ENCODE measurements around the gene STON2.

Gene STON2

DNA sequence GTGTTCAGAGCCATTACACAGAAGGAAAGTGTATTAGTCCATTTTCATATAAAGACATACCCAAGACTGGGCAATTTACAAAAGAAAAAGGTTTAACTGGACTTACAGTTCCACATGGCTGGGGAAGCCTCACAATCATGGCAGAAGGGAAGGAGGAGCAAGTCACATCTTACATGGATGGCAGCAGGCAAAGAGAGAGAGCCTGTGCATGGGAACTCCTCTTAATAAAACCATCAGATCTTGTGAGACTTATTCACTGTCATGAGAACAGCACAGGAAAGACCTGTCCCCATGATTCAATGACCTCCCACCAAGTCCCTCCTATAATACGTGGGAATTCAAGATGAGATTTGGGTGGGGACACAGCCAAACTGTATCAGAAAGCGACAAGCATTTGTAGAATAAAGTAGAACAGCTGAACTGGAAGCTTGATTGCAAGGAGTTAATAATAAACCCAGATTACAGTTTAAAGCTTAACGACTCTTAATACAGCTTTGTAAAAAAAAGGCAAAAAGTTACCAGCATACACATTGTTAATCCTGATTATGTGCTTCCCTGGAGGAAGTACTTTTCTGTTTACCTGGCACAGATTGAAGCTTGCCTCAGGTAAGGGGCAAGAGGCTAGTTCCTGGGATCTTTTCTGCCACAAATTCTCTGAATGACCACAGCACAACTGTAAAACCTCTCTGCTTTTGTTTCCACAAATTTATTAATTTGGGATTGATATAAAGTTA is 18.1 kb upstream of the STON2 start:
- DNase-seq, result no peak

DNA sequence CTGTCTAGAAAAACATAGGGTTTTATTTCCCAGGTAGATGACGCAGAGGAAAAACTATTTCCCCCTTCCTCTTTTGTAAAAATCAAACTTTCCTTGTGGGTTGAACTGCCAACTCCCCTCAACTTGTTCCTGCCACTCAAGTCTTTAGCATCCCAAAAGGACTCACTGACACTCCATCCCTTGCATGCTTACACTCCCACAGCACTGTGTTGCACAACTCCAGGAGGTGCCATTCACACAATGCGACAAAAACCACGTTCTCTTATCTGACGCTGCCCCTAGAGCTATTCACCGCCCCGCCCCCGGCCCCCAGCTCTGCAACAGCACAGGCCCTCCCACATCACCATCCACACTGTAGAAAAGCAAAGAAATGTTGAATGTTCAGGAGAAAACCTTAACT is 16.9 kb upstream of the STON2 start:
- DNase-seq, result no peak

DNA sequence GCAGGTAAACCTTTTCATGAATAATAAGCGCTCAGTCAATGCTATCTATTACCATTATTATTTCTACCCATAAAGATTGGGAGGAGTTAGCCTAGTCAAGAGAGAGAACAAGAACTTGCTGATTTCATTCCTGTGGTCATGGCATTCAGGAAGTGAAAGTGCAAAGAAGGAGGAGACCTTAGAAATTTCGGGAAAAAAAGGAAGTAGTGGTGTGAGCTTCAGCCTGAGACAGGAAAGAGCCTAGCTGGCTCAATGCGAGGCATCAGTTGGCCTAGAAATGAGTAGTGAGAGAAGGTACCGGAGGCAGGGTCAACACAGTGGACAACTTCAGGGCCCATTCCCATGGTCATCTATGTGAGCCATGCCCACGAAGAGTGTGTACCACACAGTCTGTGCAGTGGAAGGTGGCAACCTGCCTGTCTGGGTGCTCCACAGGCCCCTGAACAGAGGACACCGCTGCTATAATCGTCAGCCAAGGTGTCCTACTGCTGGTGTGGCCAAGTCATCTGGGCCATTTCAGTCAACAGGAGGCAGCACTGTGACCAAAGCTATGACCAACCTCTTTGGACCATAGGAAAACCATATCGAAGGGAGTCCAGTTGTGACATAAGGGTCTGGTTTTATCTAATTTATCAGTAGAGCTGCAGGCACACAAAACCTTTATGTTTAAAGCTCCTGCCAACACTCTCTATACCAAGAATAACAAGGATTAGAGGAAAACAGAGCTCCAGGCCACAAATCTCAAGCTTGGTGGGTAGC is 16.2 kb upstream of the STON2 start:
- no peak for DNase-seq

DNA sequence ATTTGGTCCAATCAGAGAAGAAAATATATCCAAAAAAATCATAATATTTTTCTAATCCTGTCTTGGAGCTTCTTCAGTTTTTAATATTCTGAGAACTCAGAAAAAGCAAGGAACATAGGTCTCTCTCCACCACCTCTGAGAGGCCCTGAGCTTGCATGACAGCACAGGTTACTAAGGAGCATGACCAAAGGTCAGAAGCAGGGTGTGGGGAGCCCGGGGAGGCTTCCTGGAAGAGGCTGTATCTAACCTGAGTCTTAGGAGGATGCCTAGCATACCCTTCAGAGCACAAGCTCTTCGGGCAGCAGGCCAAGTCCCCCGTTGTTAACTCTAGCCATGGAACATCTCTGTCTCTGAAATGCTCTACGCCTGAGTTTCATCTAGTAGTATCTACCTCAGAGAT is 15.7 kb upstream of the STON2 start:
- DNase-seq, result no peak

DNA sequence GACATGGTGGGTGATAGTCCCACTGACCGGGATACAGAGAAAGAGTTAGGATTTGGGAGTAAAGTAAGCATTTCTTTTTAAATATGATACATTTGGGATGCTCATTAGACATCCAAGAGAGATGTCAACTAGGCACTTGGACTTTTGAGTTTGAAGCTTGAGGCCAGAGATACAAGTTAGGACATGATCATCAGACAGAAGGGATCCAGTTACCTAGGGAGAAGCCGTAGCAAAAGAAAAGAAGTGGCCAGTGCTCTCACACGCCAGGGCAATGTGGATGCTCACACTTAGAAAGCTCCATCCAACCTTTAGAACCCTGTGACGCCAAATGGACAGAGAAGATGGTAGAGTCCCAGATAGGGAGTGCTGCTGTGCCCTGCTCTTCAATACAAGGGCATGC is 14.0 kb upstream of the STON2 start:
- no peak for DNase-seq

DNA sequence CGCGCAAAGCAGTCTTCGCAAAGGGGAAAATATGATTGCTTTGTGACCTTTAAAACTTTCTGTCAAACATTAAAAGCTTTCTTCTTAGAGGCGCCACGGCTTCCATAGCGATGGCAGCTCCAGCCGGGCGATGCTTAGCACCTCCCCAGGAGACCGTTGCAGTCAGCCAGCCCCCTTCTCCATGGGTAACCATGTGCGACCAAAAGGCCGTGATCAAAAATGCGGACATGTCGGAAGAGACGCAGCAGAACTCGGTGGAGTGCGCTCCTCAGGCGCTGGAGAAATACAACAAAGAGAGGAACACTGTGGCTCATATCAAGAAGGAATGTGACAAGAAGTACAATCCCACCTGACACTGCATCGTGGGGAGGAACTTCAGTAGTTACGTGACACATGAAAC is 12.7 kb upstream of the STON2 start:
- no peak for DNase-seq

DNA sequence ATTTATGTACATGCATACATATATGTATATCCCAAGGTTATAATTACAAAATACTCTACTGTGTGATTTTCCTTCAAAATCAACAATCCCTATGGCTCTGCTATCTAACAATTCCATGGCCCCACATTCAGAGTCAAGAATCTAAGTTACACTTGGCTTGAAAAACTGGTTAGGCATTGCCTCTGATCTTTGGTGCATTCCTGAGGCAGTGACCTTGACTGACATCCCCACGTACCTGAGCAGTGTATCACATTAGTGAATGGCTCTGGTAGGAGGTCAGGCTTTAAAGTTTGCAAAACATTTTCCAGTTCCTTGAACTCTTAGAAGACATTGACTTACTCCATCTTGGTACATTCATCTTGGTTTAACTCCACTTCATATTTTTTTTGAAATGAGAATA is 8.5 kb upstream of the STON2 start:
- DNase-seq, result no peak

DNA sequence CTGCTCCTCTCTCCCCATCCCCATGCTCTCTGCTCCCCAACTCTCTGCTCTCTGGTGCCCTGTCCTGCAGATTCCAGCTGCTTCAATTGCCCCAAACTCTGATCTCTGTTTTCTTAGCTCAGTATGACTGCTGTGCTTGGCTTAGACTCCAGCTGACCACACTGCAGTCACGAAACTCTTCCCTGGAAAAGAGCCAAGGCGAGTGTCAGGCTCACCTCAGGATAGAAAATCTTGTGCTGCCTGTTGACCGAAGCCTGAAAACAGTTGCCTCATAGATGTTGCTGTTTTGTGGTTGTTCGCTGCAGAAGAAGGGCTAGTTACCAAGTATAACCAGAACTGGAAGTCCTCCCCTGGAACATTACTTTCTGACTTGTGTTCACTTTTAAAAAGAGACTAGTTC is 6.7 kb upstream of the STON2 start:
- no peak for DNase-seq

DNA sequence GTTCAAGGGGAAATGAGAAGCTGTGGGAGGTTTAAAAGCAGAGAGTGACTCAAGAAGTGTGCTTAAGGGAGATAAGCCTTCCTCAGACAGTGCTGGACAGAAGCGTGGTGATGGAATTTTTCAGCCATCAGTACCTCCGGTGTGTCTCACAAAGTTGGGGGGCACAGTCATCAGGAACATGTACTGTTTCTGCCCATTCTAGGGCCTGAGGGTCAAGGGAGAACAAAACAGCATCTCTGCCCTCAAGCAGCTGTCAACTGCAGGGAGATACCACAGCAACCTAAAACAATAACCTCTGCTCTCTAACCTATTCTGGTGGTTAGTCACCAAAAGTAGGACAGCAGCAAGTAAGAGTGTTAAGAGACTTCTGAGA is 2.0 kb upstream of the STON2 start:
- no peak for DNase-seq

DNA sequence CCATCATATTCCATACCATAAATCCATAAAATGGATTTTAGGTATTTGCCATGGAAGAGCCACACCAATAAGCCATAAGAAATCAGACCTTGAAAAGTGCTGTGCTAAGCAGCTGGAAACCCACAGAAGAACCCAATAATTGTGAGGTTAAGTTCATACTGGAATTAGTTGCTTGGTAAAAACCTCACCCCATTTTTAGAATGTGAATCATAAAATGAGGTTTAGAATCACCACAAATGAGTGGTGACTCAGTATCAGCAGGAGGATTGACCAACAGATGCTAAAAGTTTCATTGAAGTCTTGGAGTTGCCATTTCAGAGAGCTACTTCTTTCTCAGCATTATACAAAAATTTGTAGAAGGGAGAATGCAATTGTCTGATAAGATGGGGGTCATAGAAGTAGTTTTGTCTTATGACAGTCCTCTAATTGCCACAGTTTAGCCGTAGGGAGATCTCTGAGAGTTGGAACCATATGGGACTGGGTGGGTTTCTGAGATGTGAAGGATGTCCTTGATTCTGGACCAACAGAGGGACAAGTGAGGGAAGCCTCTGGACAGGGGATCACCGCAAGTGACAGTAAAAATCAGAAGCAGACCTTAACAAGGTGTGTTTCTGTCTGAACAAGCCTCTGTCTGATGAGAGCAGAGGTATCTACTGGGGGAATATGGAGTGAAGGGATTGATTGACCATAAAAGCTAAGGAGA is 1.4 kb upstream of the STON2 start:
- DNase-seq, result no peak

DNA sequence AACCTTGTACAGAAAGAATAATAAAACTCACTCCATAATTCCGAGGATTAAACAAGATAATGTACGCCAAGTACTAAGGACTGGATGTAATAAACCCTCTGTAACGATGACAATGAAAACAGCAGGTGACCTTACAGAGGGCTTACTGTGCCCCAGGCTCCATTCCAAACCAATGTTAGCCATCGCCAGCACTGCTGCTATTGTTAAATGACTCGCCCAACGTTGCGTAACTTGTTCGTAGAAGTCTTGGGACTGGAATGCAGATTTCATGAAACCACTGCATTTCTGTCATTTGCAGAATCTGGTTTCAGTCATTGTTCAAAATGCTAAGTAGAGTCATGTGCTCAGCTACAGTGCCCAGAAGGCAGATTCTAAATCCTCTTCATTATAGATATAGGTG is 728 bp upstream of the STON2 start:
- no peak for DNase-seq

DNA sequence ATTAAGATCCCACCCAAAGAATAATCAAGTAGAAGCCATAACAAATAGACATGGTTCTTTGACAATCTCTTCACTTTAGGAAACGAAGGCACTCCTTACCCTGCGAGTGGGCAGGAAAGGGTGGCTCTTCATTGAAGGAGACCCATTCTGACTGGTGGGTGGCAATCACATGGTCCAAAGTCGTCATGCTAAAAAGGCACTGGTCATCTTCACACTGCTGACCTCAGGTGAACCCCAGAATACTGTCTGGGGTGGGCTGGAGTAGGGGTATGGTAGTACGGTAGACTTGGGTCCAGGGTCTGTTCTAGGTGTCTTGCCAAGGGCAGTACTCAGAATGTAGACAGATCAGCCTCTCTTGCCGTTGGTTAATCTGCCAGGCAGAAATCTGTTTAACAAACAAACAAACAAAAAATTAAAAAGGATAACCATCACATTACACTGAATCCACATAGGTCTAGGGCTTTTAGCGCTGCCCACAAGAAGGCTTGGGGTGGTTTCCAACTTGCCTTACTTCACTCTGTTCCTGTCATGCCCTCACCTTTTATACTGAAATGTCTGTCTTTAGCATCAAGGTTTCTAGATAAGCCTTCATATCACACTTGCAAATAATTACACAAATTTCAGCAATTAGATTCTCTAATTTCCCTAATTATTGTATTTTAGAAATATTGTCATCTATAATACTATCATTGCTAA is 1.8 kb downstream of the STON2 start:
- no peak for DNase-seq

DNA sequence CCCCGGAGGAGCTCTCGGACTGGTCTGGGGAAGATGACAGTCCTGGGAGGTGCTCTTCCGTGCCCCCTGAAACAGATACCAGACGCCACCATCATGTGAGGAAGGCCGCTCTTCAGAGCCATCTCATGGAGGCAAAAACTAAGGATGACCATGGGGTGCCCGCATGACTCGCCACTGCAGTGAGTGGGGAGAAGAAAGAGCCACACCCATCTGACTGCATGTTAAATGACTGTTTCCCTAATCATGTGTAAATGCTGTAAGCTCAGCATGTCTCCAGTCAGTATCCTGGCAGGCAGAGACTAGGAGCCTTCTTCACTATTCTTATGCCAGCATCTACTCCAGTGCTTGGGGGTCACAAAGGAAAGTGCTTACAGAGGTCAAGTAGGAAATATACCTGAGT is 4.0 kb downstream of the STON2 start:
- no peak for DNase-seq

DNA sequence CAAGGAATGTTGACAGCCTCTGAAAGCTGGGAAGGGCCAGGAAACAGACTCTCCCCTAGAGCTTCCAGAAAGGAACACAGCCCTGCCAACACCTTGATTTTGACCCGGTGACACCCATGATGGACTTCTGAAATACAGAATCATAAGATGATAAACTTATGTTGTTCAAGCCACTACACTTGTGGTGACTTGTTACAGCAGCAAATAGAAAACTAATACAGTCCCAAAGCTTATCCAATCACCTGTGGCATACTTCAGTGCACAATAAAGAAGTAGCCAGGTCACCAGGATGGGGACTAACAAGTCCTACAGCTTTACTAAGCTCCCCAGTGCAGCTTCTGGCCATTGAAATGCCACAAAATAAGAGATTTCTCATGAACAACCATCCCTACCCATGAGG is 5.4 kb downstream of the STON2 start:
- DNase-seq, result no peak

DNA sequence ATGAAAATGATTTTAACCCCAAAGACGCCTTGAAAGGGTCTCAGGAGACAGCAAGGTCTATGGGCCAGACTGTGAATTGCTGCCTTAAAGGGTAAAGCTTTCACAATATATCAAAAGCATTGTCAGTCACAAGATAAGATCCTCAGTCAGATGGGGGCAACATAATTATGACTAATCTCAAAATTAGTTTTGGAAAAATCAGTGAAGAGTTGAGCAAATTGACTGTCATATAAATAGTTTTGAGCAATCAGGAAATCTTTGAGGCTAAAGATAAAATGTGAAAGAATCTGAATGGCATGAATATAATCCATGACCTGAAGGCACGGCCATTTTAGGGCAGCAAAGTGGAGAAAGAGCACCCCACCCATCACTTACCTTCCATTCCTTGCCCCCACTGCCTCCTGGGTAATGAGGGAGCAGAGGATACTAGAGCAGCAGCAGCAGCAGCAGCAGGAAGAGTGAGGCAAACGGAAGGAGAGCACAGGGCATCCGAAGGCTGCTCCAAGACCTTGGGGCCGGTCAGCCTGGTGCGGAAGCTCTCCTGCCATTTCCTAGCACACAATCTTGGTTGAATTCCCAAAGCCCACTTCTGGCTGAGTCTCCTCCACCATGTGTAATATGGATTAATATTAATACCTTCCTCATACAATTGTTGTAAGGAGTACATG is 7.0 kb downstream of the STON2 start:
- DNase-seq, result no peak

DNA sequence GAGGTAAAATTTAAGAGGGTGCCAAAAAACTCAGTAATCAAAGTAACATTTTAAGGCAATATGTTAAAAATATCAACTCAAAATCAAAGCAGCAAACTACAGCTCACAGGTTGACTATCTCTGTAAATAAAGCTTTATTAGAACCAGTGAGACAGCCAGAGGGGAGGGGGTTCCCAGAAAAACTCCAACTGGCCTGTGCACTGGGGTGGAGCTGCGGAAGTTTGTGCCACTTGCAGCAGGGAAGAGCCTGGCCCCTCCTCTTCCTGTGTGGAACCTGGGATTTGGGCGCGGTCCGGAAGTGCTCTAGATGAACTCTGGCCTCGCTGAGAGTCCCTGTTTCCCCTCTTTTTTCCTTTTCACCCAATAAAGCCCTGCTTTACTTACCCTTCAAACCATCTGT is 8.1 kb downstream of the STON2 start:
- DNase-seq, result no peak

DNA sequence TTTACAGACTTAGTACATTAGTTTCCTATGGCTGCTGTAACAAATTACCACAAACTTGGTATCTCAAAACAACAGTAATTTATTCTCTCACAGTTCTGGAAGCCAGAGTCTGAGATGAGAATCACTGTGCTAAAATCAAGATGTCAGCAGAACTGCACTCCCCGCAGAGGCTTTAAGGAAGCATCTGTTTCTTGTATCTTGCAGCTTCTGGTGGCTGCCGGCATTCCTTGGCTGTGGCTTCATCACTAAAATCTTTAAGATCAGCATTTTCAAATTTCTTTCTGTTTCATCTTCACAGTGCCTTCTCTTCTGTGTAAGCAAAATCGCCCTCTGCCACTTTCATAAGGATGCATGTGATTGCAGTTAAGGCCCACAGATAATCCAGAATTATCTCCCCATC is 9.4 kb downstream of the STON2 start:
- DNase-seq, result no peak

DNA sequence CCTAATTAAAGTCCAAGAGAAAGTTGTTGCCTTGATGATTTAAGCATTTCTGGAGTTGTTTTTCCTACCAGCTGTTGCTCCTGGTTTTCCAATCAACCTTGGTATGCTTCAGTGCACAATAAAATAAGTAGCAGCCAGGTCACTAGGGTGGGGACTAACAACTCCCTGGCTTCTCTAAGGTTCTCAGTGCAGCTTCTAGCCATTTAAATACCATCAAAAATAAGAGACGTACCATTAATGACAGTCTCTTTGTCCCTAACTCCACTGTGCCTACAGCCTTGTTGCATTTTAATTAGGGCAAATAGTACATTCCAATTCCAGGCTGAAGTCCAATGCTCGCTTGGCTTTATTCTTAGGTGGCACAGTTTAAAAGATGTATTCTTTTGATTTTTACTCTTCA is 11.8 kb downstream of the STON2 start:
- no peak for DNase-seq

DNA sequence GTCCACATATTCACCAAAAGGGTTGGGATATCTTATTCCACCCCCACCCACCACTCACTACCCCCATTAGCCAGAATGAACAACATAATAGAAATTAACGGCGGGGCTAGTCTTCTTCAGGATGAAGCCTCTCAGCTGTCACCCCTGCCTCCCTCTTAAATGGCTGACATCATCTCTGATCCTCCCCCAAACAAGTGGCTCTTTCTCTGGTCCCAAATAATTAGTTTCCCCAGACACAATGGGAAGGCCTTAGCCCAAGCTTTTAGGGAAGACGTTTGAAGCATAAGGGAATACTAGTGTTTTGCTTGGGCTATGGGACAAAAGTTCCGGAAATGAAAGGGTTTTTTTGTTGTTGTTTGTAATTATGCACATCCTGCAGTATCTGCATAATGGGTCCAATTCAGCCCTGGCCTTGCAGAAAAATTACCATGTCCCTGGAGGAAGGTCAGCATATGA is 13.8 kb downstream of the STON2 start:
- no peak for DNase-seq

DNA sequence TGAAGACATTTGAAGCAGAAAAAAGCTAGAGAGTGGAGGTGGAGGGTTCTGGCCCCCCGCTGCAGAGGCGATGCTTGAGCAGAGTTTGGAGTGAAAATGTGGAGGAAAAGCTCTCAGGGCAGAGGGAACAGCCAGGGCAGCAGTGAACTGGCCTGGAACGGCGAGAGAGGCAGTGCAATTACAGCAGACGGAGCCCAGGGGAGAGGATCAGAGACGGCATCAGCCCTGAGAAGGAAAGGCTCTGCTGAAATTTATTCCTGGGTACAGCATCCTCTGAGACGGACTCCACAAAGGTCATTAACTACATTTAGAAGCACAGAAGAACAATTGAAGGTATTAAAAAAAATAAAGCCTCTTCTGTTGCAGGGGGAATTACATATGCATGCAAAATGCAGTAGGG is 14.2 kb downstream of the STON2 start:
- no peak for DNase-seq

DNA sequence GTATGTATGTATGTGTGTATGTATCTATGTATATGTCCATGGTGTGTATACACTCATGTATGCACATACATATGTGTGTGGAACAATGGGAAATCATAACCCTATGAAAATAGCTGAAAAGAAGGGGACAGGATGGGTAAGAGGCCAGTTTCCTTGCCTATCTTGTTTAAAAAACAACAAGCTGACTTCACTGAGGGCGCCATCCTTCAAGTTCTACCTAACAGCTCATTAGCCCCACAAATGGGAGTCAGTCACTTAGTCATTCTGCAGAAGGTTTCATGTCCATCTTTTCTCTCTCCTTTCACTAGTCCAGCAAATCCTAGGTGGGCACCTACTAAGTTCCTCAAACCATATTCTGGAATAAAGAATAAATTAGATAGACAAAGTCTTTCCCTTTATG is 14.7 kb downstream of the STON2 start:
- no peak for DNase-seq

DNA sequence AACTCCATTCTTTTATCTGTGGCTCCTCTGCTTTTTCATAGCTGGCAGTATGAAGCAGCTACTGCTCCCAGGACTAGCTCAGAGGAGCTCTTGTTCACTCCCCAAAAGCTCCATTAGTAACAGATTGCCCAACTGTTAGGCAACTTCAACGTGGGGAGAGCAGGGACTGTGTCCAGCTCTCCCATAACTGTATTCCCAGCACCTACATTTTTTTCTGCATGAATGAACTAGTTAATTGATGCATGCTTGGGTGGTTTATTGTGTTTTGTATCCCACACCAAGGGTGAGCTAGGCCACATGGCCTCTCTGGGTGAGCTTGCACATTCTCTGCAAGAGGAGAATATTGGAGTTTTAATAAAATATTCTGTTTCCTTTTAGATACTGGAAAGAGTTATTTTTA is 15.2 kb downstream of the STON2 start:
- DNase-seq, result no peak
